ENCODE data around the gene SMAD2.
A peak's percentile ranks its signal among the peaks of the same experiment; 100 is the strongest.

The SMAD2 gene

DNA sequence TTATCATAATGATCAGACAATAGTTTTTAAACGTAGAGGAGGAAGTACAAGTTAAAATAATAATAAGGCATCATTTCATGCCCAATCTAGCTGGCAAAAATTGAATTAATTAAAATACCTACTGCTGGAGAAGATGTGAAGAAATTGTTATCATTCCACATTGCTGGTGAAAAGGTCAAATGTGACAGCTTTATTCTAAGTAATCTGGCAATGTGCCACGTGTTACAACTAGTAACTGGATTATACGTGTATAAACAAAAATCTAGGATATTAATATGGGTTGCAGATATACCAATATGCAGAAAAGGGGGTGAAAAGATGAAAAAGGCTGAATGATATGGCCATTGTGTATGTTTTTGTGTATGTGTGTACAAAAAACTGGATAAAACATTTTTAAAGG is 32.4 kb downstream of the SMAD2 start:
- Mint-ChIP-seq H3K4me3 (no peak overlapping the region), H3K9me3 (peaks cover 11% of the 10 kb centered on the region), H3K27me3 (no peaks in the 10 kb centered on the region), H3K27ac (no peak overlapping the region), H3K4me1 (peaks cover 17% of the 10 kb centered on the region), H3K36me3 (peaks cover 33% of the 10 kb centered on the region)
- DNase-seq (ENCODE audit: low spot score in 2 of 2) (no peak), ATAC-seq (ENCODE audit: low read depth) (no peak)

DNA sequence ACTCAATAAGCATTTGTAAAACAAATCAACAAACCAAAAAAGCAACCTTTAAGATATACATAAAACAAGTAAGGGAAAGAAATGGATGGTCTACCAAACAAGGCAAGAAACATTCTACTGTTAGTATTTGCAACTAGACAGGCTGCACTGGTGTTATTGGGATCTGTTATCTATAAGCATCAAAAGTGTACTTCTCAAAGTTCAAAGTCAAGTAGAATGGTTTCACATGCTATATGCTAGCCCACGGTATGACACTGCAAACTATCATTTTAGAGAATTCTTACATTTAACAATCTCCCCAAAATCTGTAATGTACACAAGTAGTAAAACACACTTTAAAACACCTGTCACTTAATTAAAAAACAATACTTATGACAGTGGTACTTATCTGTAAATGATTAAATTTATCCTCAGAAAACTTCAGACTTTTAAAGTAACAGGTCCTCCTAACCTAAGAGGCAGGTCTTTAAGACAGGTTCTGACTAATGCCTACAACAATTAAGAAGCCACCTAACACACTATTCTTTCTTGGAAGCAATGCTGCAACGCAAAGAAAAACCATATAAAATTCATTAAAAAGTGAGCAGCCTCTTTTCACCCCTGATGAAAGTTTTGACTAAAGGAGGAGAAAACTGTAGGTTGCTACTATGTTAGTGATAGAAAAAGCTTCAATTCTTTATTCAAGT is 34.8 kb downstream of the SMAD2 start:
- H3K9me3 Mint-ChIP-seq = peaks cover 5% of the 10 kb centered on the region
- no peak overlapping the region for H3K27ac Mint-ChIP-seq
- DNase-seq (ENCODE audit: low spot score in 2 of 2) (no peak), ATAC-seq (ENCODE audit: low read depth) (no peak)
- no peak overlapping the region for H3K4me3 Mint-ChIP-seq
- H3K4me1 Mint-ChIP-seq = peaks cover 3% of the 10 kb centered on the region
- no peaks in the 10 kb centered on the region for H3K27me3 Mint-ChIP-seq
- peaks cover 26% of the 10 kb centered on the region for H3K36me3 Mint-ChIP-seq

DNA sequence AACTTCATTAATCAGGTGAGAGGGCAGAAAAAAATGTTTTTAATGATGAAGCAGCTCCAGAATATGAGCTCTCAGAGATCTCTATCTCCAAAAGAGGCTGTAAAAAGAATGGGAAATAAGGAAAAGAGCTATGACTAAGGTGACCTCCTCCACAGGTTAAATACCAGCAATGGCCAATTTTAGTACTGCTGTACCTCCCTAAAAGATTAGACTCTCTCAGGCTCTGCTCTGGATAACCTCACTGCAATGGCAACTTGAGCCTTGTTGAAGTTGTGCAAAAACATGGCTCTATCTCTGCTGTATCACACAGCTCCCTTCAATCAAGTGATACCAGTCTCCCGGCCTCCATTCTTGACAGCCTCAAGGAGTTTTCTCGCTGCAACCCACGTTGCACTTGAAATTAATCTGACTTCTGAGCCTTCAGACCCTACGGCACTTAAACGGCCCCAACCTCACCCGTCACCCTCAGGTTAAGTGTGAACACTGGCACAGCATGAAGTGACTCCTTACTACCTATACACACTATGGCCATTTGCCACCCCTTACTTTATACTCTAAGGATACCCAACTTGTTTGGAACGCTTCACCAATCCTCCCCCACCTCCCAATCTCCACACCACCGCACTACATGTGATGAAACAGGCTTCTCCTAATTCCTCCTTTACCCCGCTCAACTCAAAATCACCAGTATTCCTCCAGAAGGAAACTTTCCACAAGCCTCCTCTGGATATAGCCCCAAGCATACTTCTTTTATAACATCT is 36.3 kb downstream of the SMAD2 start:
- no peaks in the 10 kb centered on the region for H3K9me3 Mint-ChIP-seq
- H3K27ac Mint-ChIP-seq = no peak overlapping the region
- H3K4me3 Mint-ChIP-seq = no peak overlapping the region
- H3K36me3 Mint-ChIP-seq = peaks cover 26% of the 10 kb centered on the region
- H3K4me1 Mint-ChIP-seq = peaks cover 4% of the 10 kb centered on the region
- no peaks in the 10 kb centered on the region for H3K27me3 Mint-ChIP-seq
- ATAC-seq (ENCODE audit: low read depth) (no peak), DNase-seq (ENCODE audit: low spot score in 2 of 2) (no peak)

DNA sequence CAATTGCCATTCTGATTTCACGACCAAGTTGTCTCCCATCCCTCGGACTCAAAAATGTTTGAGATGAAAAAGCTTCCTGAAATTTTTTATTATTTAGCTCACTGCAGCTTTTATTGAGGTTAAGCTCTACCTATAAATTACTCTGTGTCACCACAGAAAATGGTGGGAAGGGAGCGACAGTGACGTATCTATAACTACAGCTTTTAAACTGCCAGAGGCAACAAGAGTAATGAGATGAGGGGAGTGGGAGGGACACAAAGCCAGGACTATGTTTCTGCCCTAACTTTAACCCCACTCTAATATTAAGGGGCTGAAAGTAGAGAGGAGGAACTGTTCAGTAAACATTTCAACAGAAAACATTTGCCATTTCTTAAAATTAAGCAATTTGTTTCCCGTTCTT is 37.4 kb downstream of the SMAD2 start:
- Mint-ChIP-seq H3K27ac (no peak overlapping the region), H3K9me3 (no peaks in the 10 kb centered on the region), H3K4me3 (no peak overlapping the region), H3K36me3 (peaks cover 28% of the 10 kb centered on the region), H3K27me3 (no peaks in the 10 kb centered on the region), H3K4me1 (peaks cover 5% of the 10 kb centered on the region)
- no peak for ATAC-seq (ENCODE audit: low read depth)
- no peak for DNase-seq (ENCODE audit: low spot score in 2 of 2)

DNA sequence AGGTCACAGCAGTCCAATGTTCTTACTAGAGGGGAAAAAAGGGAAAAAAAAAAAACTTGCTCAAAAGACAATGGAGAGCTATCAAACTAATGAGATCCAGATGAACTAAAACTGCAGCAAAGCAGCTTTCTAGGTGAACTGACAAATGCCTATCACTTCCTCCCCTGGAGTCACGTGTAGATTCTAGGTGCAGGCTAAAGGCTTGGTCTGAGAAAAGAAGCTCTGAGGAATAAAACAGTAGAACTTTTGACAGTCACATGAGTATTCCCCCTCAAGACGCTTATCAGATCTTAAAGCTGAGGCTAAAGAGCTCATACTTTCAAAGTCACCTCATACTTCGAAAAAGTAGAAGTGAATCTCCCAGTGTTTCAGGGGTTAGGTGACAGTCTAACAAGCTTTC is 42.3 kb downstream of the SMAD2 start:
- Mint-ChIP-seq H3K4me3 (no peak overlapping the region), H3K36me3 (peaks cover 27% of the 10 kb centered on the region), H3K27ac (no peak overlapping the region), H3K27me3 (no peaks in the 10 kb centered on the region), H3K9me3 (no peaks in the 10 kb centered on the region), H3K4me1 (peaks cover 16% of the 10 kb centered on the region)
- no peak for DNase-seq (ENCODE audit: low spot score in 2 of 2)
- no peak for ATAC-seq (ENCODE audit: low read depth)

DNA sequence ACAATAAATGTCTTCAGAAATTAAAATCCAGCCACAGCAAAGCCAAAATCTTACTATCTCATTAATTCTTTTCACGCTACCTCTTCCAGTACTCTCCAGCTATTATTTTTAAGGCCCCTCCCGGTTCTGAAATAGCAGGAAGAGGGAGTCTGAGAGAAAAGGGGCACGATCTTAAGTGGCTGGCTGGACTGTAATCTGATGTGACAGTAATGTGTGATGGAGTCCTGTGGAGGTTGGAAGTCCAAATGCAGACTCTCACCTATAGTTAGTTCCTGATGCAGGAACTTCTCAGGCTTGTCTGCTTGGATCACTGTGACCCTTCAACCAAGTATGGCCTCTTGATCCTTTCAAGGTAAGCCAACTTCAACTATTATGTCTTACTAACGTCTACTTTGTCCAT is 43.2 kb downstream of the SMAD2 start:
- DNase-seq (ENCODE audit: low spot score in 2 of 2) (no peak), ATAC-seq (ENCODE audit: low read depth) (no peak)
- H3K4me1 Mint-ChIP-seq = peaks cover 16% of the 10 kb centered on the region
- no peaks in the 10 kb centered on the region for H3K9me3 Mint-ChIP-seq
- no peak overlapping the region for H3K27ac Mint-ChIP-seq
- H3K4me3 Mint-ChIP-seq = no peak overlapping the region
- peaks cover 27% of the 10 kb centered on the region for H3K36me3 Mint-ChIP-seq
- H3K27me3 Mint-ChIP-seq = no peaks in the 10 kb centered on the region

DNA sequence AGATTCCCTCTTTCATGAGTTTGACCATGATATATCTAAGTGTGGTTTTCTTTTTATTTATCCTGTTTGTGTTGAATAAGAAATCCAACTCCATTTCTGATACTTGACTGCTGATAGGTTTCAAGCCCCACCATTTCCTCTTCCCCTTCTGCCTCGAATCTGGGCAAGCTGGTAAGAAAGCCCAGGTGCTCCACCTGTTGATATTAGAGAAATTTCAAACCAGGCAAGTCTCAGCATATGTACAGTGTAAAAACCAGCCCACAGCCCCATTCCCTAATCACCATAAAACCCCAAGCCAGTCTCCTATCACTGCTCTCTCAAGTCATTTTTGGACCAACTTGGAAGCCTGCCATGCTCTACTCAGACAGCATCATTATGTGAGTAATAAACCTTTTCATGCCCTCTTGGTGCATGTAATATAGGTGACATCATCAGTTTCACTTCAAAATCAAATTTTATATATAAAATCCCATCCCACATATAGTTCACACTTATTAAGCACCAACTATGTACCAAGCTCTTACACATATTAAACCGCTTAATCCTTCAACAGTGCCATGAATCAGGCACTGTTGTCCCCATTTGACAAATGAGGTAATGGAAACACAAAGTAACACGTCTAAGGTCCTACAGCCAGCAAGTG is 46.6 kb downstream of the SMAD2 start:
- DNase-seq (ENCODE audit: low spot score in 2 of 2) (no peak), ATAC-seq (ENCODE audit: low read depth) (no peak)
- peaks cover 26% of the 10 kb centered on the region for H3K4me1 Mint-ChIP-seq
- peaks cover 34% of the 10 kb centered on the region for H3K36me3 Mint-ChIP-seq
- H3K4me3 Mint-ChIP-seq = no peak overlapping the region
- H3K9me3 Mint-ChIP-seq = no peaks in the 10 kb centered on the region
- peak overlapping the region; percentile 22 for H3K27ac Mint-ChIP-seq
- no peaks in the 10 kb centered on the region for H3K27me3 Mint-ChIP-seq

DNA sequence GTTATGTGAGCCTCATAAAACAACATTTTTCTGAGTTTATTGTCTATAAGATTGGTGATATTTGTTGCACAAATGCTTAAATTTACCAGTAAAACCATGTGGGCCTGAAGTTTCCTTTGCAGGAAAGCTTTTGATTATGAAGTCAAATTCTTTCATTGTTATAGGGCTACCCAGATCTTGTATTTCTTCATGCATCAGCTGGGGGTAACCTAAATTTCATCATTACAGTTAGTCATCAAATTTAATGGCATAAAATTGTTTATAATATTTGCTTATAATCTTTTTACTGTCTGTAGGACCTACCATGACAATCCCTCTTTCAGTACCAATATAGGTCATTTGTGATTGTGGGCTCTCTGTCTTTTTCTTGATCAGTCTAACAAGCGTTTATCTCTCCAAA is 47.8 kb downstream of the SMAD2 start:
- Mint-ChIP-seq H3K4me1 (peaks cover 21% of the 10 kb centered on the region), H3K4me3 (no peak overlapping the region), H3K9me3 (no peaks in the 10 kb centered on the region), H3K27ac (no peak overlapping the region), H3K27me3 (no peaks in the 10 kb centered on the region), H3K36me3 (peaks cover 30% of the 10 kb centered on the region)
- no peak for DNase-seq (ENCODE audit: low spot score in 2 of 2)
- no peak for ATAC-seq (ENCODE audit: low read depth)

DNA sequence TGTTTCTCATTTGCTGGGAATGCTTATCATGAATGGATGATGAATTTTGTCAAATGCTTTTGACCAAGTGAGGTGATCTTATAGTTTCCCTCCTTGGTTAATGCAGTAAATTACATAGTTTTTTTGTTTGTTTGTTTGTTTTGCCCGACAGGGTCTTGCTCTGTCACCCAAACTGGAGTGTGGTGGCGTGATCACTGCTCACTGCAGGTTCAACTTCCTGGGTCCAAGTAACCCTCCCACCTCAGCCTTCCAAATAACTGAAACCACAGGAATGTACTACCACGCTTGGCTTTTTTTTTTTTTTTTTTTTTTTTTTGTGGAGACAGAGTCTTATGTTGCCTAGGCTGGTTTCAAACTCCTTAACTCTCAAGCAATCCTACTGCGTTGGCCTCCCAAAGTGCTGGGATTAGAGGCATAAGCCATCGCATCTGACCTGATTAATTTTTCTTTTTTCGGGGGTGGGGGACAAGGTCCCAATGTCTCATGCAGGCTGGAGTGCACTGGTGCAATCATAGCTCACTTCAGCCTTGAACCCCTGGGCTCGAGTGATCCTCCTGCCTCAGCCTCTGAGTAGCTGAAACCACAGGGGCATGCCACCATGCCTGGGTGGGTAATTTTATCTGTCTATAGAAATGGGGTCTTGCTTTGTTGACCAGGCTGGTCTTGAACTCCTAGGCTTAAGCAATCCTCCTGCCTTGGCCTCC is 48.6 kb downstream of the SMAD2 start:
- DNase-seq (ENCODE audit: low spot score in 2 of 2) = no peak
- no peak for ATAC-seq (ENCODE audit: low read depth)
- H3K27ac Mint-ChIP-seq = no peak overlapping the region
- no peaks in the 10 kb centered on the region for H3K27me3 Mint-ChIP-seq
- peaks cover 20% of the 10 kb centered on the region for H3K4me1 Mint-ChIP-seq
- H3K4me3 Mint-ChIP-seq = no peak overlapping the region
- peaks cover 24% of the 10 kb centered on the region for H3K36me3 Mint-ChIP-seq
- H3K9me3 Mint-ChIP-seq = no peaks in the 10 kb centered on the region

DNA sequence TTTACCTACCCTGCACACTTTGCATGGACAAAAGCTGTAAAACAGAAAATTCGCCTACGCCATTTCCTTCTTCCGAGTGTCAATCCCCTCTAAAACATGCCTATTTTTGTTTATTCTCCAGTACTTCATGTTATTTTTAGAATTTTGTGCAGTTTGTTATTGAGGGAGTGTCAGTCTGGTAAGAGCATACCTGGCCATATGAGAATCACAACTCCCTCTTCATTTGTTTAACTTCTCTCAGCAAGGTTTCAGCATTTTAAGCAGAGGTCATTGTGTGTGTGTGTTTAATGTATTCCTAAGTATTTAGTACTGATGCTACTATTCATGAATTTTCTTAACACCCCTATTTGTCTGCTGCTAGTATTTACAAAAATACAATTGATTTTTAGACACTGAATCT is 49.4 kb downstream of the SMAD2 start:
- Mint-ChIP-seq H3K4me3 (no peak overlapping the region), H3K27me3 (no peaks in the 10 kb centered on the region), H3K9me3 (no peaks in the 10 kb centered on the region), H3K36me3 (peaks cover 24% of the 10 kb centered on the region), H3K27ac (no peak overlapping the region), H3K4me1 (peaks cover 20% of the 10 kb centered on the region)
- DNase-seq (ENCODE audit: low spot score in 2 of 2) (no peak), ATAC-seq (ENCODE audit: low read depth) (no peak)

DNA sequence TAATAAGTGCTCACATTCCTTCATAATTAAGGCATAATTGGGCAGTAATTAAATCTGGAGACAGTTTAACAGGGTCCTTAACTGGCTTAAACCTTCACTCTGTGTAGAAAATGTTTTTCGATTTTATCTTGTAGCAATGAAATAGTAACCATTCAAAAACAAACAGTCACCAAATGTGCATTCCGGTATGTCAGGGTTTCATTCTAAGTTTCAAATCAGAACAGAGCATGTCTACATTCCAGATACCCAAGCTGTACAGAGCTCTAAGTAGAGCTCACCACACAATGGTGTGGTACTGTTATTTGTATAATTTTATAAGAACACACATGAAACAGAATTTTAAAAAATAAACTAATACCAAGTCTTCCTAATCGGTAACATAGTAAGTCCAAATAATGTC is 52.6 kb downstream of the SMAD2 start:
- DNase-seq (ENCODE audit: low spot score in 2 of 2) = no peak
- Mint-ChIP-seq H3K36me3 (peaks cover 19% of the 10 kb centered on the region), H3K27me3 (no peaks in the 10 kb centered on the region), H3K27ac (no peak overlapping the region), H3K9me3 (no peaks in the 10 kb centered on the region), H3K4me1 (peaks cover 18% of the 10 kb centered on the region), H3K4me3 (no peak overlapping the region)
- no peak for ATAC-seq (ENCODE audit: low read depth)

DNA sequence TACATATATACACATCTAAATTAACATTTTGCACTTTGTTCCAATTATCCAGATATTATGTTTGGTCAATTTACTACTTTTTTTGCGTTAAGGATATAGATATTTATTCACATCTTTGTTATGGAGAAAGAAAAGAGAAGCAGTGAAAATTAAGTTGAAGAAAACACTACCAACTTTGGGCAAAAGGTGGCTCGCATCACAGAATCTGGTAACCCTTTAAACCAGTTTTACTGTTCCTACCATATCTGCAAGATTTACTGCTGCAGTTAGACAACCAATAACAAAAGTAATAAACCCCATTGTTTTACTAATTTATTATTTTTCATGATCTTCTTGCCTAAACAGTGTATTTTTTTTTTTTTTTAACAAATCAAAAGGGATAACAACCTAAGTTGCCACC is 53.6 kb downstream of the SMAD2 start:
- H3K36me3 Mint-ChIP-seq = peaks cover 19% of the 10 kb centered on the region
- no peak overlapping the region for H3K4me3 Mint-ChIP-seq
- no peak for DNase-seq (ENCODE audit: low spot score in 2 of 2)
- no peaks in the 10 kb centered on the region for H3K27me3 Mint-ChIP-seq
- ATAC-seq (ENCODE audit: low read depth) = no peak
- H3K27ac Mint-ChIP-seq = no peak overlapping the region
- peaks cover 18% of the 10 kb centered on the region for H3K4me1 Mint-ChIP-seq
- H3K9me3 Mint-ChIP-seq = no peaks in the 10 kb centered on the region

DNA sequence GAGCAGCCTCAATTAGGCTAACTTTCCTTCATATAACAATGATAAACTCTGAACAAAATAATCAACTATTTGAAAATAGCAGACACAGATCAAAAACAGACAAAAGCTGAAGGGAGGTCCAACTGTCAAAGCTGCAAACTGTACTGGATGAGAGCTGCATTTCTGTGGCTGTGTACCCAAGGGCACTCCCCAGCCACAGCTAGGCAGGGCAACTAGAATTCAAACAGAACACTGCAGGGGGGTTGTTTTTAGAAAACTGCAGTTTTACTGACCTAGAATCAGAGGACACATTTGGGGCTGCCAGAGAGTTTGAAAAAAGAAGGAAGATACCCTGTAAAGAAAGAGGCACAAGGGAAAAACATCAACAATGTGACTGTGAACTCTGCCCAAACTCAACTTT is 56.8 kb downstream of the SMAD2 start:
- H3K9me3 Mint-ChIP-seq = no peaks in the 10 kb centered on the region
- ATAC-seq (ENCODE audit: low read depth) = no peak
- H3K27ac Mint-ChIP-seq = peak overlapping the region; percentile 72
- H3K4me1 Mint-ChIP-seq = peaks cover 8% of the 10 kb centered on the region
- no peak overlapping the region for H3K4me3 Mint-ChIP-seq
- H3K27me3 Mint-ChIP-seq = no peaks in the 10 kb centered on the region
- no peak for DNase-seq (ENCODE audit: low spot score in 2 of 2)
- H3K36me3 Mint-ChIP-seq = peaks cover 11% of the 10 kb centered on the region

DNA sequence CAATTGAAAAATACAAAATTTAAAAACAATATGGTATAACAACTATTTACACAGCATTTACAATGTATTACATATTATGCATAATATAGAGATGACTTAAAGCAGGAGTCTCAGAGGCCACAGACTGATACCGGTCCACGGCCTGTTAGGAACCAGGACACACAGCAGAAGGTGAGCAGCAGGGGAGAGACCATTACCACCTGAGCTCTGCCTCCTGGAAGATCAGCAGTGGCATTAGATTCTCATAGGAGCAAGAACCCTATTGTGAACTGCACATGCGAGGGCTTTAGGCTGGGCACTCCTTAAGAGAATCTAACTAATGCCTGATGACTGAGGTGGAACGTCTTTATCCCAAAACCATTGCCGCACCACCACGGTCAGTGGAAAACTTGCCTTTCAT is 58.0 kb downstream of the SMAD2 start:
- peaks cover 8% of the 10 kb centered on the region for H3K4me1 Mint-ChIP-seq
- H3K36me3 Mint-ChIP-seq = peaks cover 15% of the 10 kb centered on the region

More for the DNA sequence above, 58.0 kb downstream of the SMAD2 start:
- Mint-ChIP-seq H3K27me3 (no peaks in the 10 kb centered on the region), H3K4me3 (no peak overlapping the region), H3K27ac (no peak overlapping the region), H3K9me3 (no peaks in the 10 kb centered on the region)
- no peak for DNase-seq (ENCODE audit: low spot score in 2 of 2)
- ATAC-seq (ENCODE audit: low read depth) = no peak

All from memory B cell (primary cell).